ENCODE results near the gene STK16. TPM values are rescaled to one million over a fixed set of nuclear protein-coding genes. Genes with fewer than 3 reads are reported as not detected.
"Not testable (repeated sequence)": the region's sequence is repeated elsewhere in the genome, so short reads cannot be mapped to it uniquely, and the experiment has no call there.

STK16 gene
- total and polyA plus RNA-seq, 3 experiments from 2014 or later = 18.6 to 26.1 (median 23.0) TPM

DNA sequence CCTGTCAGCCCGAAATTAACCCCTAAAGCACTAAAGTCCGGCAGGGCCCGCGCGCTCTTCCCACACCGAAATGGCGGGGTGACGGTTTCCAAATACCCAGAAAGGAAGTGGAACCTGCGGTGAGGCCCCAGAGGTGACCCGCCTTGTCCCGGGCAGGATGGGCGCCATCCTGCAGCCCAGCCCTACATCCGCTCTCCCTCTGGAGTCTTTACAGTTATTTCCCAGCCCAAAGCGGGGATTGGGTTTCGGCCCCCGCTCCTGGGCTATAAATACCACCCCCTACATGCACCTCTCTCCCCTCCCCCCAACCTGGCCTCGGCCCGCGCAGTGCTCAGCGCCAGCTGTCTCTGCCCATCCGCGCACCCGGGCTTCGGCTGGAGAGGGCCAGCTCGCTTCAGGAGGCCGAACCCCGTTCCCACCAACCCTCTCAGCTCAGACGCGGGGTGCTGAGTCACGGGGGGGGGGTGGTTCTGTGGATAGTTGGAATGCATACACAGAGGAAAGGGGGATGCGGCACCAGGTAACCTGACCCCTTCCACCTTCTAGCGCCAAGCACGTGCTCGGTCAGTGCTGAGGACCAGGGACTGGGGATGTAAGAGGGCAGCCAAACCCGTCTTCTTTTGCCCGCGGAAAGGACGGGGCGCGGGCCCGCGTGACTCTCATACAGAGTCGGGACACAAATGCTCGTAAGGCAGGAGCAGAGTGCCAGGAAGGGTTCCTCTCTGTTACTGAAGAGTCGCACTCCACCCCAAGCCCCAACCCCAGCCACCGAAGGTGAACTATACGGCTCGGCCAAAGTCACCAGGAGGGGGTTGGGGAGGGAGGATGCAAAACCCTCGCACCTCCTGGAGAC, 7.8 kb downstream of the STK16 start, which contains the start of gene TUBA4B:
Gene TUBA4B, plus strand, starts transcription at position 344 of the 853 bp plus-strand sequence. Its CDS starts 165 bp downstream, at position 509.
- Mint-ChIP-seq H3K27me3 (no peaks in the 10 kb centered on the region), H3K27ac (peak within 1 kb of the TSS; percentile 91 to 100 (median 96)), H3K36me3 (peaks cover 4 to 60% (median 24%) of the 10 kb centered on the region in 3 donors), H3K4me3 (peak within 1 kb of the TSS; percentile 84 to 99 (median 89)), H3K4me1 (peaks cover 52 to 59% (median 54%) of the 10 kb centered on the region in 3 donors), H3K9me3 (no peaks in the 10 kb centered on the region)
- peak within 1 kb of the TSS; percentile 99 for H3K4me3 ChIP-seq (ENCODE audit: low read length)
- peak within 1 kb of the TSS; percentile 95 for H3K27ac ChIP-seq (ENCODE audit: low read depth, low read length)
- H3K4me1 ChIP-seq (ENCODE audit: insufficient read depth, low read length) = peaks cover 45% of the 10 kb centered on the region
- ChIA-PET POLR2A (interaction anchor here (0.6 to 11.9 kb wide), 13 partner anchors 23 to 1037 kb away, joined by 3 to 164 read pairs (median 7); partner anchors contain the start of genes ABCB6, ANKZF1, ATG9A and CNPPD1), CTCF (interaction anchor here (0.6 to 12.3 kb wide), 14 partner anchors 8 to 99 kb away, joined by 3 to 136 read pairs (median 5); partner anchors contain the start of genes ABCB6, ANKZF1, ATG9A and DNAJB2)
- DNase-seq = peak; percentile 25 to 60 (median 48)
- no peaks in the 10 kb centered on the region for H3K9me3 ChIP-seq (ENCODE audit: low read length)
- no peaks in the 10 kb centered on the region for H3K27me3 ChIP-seq (ENCODE audit: insufficient read depth, low read length, poor library complexity, severe bottlenecking)
- peaks cover 34% of the 10 kb centered on the region for H3K36me3 ChIP-seq (ENCODE audit: insufficient read depth, low read length)

DNA sequence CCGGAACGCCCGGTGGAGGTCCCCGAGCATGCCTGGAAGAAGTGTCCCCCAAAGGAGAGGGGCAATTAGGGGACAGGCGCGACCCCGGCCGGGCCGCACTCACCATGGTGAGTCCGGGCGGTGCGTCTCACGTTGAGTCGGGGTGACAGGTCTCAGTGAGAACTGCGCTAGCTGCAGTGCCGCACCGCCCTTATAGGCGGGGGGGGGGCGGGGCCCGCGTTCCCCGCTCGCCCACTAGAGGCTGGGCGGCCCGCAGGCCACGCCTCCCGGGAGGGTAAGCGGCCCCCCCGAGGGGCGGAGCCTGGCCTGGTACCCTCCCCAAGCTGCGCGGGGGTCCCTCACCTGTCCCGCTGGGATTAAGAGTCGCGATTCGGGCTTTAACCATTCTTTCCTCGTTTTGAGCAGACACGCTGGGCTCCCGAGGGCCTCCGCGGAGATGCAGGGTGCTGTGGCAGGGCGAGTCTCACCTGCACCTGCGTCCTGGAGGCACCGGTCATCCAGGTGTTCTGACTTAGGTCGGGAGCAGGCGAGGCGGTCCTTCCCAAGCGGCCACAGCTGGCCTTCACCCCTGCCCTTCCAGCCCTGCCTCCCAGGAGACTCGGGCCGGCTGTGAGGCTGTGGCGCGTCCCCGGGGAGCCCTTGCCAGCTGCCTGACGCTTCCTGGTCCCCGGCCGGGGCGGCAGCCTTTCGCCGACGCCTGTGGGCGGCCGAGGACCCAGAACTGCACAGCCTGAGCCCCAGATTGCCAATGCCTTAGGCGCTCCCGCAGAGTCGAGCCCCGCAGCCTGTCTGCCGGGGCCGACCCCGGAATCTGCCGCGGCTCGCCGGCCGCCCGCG, 8.7 kb downstream of the STK16 start, which contains the start of gene TUBA4A:
Gene TUBA4A, minus strand, starts transcription at position 166 of the 837 bp plus-strand sequence. Its CDS starts 60 bp downstream, at position 106.
- peaks cover 37% of the 10 kb centered on the region for H3K4me1 ChIP-seq (ENCODE audit: insufficient read depth, low read length)
- H3K27ac ChIP-seq (ENCODE audit: low read depth, low read length) = peak within 1 kb of the TSS; percentile 95
- H3K9me3 ChIP-seq (ENCODE audit: low read length) = no peaks in the 10 kb centered on the region
- H3K36me3 Mint-ChIP-seq = peaks cover 4 to 52% (median 22%) of the 10 kb centered on the region in 3 donors
- peak; percentile 88 to 95 (median 90) for DNase-seq
- CTCF ChIA-PET = interaction anchor here (0.6 to 12.3 kb wide), 19 partner anchors 9 to 135 kb away, joined by 3 to 136 read pairs (median 4); partner anchors contain the start of genes ABCB6, ANKZF1, ATG9A and CNPPD1
- H3K4me1 Mint-ChIP-seq = peaks cover 45 to 50% (median 45%) of the 10 kb centered on the region in 3 donors
- H3K27ac Mint-ChIP-seq = peak within 1 kb of the TSS; percentile 91 to 100 (median 96)
- H3K27me3 Mint-ChIP-seq = no peaks in the 10 kb centered on the region
- peak within 1 kb of the TSS; percentile 99 for H3K4me3 ChIP-seq (ENCODE audit: low read length)
- no peaks in the 10 kb centered on the region for H3K27me3 ChIP-seq (ENCODE audit: insufficient read depth, low read length, poor library complexity, severe bottlenecking)
- peak within 1 kb of the TSS; percentile 84 to 99 (median 89) for H3K4me3 Mint-ChIP-seq
- peaks cover 25% of the 10 kb centered on the region for H3K36me3 ChIP-seq (ENCODE audit: insufficient read depth, low read length)
- no peaks in the 10 kb centered on the region for H3K9me3 Mint-ChIP-seq
- POLR2A ChIA-PET = interaction anchor here (0.5 to 11.9 kb wide), 16 partner anchors 8 to 1037 kb away, joined by 3 to 164 read pairs (median 5); partner anchors contain the start of genes ABCB6, ANKZF1, ATG9A and CNPPD1

DNA sequence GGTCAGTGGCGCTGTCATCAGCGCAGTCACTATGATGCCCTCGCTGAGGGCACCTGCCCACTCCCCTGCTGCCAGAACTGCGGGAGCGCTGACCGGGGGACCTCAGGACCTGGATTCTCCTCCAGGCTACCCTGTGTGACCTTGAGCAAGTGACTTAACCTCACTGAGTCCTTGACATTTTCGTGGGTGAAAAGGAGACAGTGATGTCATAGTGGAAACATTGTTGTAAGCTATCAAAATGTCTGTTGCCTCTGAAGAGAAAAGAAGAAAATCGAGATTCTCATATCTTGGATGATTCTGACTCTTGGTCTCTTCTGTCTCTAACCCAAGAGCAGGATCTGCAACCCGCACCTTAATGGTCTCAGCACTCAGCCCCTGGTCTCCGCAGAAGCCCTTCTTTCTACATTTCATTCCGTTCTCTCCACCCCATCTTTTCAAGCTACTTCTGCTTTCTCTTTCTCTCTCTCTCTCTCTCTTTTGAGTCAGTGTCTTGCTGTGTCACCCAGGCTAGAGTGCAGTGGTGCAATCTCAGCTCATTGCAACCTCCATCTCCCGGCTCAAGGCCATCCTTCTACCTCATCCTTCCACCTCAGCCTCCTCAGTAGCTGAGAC, 9.4 kb downstream of the STK16 start:
- no peaks in the 10 kb centered on the region for H3K9me3 ChIP-seq (ENCODE audit: low read length)
- CTCF ChIA-PET = interaction anchor here (0.7 to 12.3 kb wide), 14 partner anchors 10 to 134 kb away, joined by 3 to 136 read pairs (median 4); partner anchors contain the start of genes ANKZF1, ATG9A, CNPPD1 and DNAJB2
- no peaks in the 10 kb centered on the region for H3K9me3 Mint-ChIP-seq
- POLR2A ChIA-PET = interaction anchor here (0.6 to 11.9 kb wide), 17 partner anchors 9 to 133 kb away, joined by 3 to 164 read pairs (median 5); partner anchors contain the start of genes ABCB6, ANKZF1, ATG9A and CNPPD1
- H3K4me1 Mint-ChIP-seq = peaks cover 37 to 43% (median 38%) of the 10 kb centered on the region in 3 donors
- H3K27me3 ChIP-seq (ENCODE audit: insufficient read depth, low read length, poor library complexity, severe bottlenecking) = no peaks in the 10 kb centered on the region
- peaks cover 23% of the 10 kb centered on the region for H3K36me3 ChIP-seq (ENCODE audit: insufficient read depth, low read length)
- H3K4me1 ChIP-seq (ENCODE audit: insufficient read depth, low read length) = peaks cover 30% of the 10 kb centered on the region
- peak overlapping the region; percentile 91 to 100 (median 96) for H3K27ac Mint-ChIP-seq
- H3K27ac ChIP-seq (ENCODE audit: low read depth, low read length) = peak overlapping the region; percentile 95
- H3K36me3 Mint-ChIP-seq = peaks cover 4 to 45% (median 21%) of the 10 kb centered on the region in 3 donors
- peak overlapping the region; percentile 84 to 90 (median 88) for H3K4me3 Mint-ChIP-seq
- peaks cover 0 to 3% of the 10 kb centered on the region in 2 donors for H3K27me3 Mint-ChIP-seq
- peak overlapping the region; percentile 99 for H3K4me3 ChIP-seq (ENCODE audit: low read length)
- DNase-seq = peak in 3 of 5 donors; percentile 69 to 75 (median 70)

DNA sequence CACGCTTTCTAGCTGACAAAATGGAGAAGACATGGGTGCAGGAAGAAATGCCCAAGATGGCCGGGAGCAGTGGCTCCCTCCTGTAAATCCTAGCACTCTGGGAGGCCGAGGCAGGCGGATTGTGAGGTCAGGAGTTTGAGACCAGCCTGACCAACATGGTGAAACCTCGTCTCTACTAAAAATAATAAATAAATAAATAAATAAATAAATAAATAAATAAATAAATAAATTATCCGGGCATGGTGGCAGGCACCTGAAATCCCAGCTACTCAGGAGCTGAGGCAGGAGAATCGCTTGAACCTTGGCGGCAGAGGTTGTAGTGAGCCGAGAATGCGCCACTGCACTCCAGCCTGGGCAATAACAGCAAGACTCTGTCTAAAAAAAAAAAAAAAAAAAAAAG, 13.7 kb downstream of the STK16 start:
- ChIA-PET CTCF (interaction anchor here (1.6 to 12.3 kb wide), 2 partner anchors 20 to 36 kb away, joined by 9 to 136 read pairs; partner anchors contain the start of gene DNAJB2), POLR2A (interaction anchor here (0.7 kb wide), 2 partner anchors 44 to 60 kb away, joined by 5 read pairs; no protein-coding TSS in a partner anchor)
- Mint-ChIP-seq H3K27me3 (peaks cover 4 to 12% of the 10 kb centered on the region in 2 donors), H3K27ac (peak overlapping the region in 1 of 8 donors; percentile 14), H3K4me1 (peaks cover 6 to 13% (median 6%) of the 10 kb centered on the region in 3 donors)
- not testable (repeated sequence) for H3K4me3 ChIP-seq (ENCODE audit: low read length); DNase-seq; H3K9me3 ChIP-seq (ENCODE audit: low read length); H3K36me3 Mint-ChIP-seq; H3K9me3 Mint-ChIP-seq; H3K36me3 ChIP-seq (ENCODE audit: insufficient read depth, low read length); H3K27ac ChIP-seq (ENCODE audit: low read depth, low read length); H3K4me3 Mint-ChIP-seq; H3K27me3 ChIP-seq (ENCODE audit: insufficient read depth, low read length, poor library complexity, severe bottlenecking); H3K4me1 ChIP-seq (ENCODE audit: insufficient read depth, low read length)

DNA sequence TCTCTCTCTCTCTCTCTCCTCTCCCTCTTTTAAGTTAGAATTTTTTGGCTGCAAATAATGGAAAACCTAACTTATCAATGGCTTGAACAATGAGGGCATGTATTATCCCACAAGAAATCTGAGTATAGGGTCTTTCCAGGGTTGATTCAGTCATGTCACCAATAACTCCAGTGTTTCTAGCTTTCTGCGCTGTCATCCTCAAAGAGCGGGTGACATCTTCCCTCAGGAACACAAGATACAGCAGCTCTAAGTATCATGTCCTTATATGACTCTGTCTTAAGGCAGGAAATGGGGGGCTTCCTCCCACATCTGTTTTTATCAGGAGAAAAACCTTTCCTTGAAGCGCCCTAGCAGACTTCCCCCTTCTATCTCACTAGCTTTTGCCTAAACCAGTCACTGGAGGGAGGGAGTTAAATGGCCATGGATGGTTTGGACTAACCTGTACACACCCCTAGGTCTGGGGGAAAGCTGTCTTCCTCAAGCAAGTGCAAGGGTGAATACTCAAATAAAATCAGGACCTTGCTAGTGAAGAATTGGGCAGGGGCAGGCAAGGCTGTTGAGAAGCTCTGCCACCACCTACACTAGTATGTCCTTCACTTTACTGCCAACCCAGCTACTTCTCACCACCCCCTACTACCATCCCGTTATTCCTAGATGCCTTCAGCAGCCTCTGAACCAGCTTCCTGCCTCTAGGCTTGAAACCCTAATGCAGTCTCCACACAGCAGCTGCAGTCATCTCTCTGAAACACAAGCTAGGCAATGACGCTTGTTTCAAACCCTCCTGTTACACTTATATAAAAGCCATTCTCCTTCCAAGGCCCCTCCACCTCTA, 16.0 kb downstream of the STK16 start:
- no peaks in the 10 kb centered on the region for H3K36me3 ChIP-seq (ENCODE audit: insufficient read depth, low read length)
- no peak overlapping the region for H3K27ac Mint-ChIP-seq
- no peak overlapping the region for H3K27ac ChIP-seq (ENCODE audit: low read depth, low read length)
- no peak overlapping the region for H3K4me3 Mint-ChIP-seq
- H3K27me3 ChIP-seq (ENCODE audit: insufficient read depth, low read length, poor library complexity, severe bottlenecking) = no peaks in the 10 kb centered on the region
- no peaks in the 10 kb centered on the region for H3K36me3 Mint-ChIP-seq
- H3K4me1 Mint-ChIP-seq = no peaks in the 10 kb centered on the region
- peak in 1 of 5 donors; percentile 22 for DNase-seq
- H3K4me1 ChIP-seq (ENCODE audit: insufficient read depth, low read length) = no peaks in the 10 kb centered on the region
- H3K4me3 ChIP-seq (ENCODE audit: low read length) = no peak overlapping the region
- ChIA-PET CTCF (interaction anchor here (1.3 to 6.7 kb wide), 4 partner anchors 9 to 34 kb away, joined by 4 to 36 read pairs (median 6); partner anchors contain the start of genes DNAJB2 and TUBA4B), POLR2A (interaction anchor here (1.0 kb wide), 1 partner anchor 10 kb away, joined by 3 read pairs; no protein-coding TSS in a partner anchor)
- H3K9me3 ChIP-seq (ENCODE audit: low read length) = no peaks in the 10 kb centered on the region
- H3K9me3 Mint-ChIP-seq = no peaks in the 10 kb centered on the region
- H3K27me3 Mint-ChIP-seq = peaks cover 4 to 12% of the 10 kb centered on the region in 2 donors

DNA sequence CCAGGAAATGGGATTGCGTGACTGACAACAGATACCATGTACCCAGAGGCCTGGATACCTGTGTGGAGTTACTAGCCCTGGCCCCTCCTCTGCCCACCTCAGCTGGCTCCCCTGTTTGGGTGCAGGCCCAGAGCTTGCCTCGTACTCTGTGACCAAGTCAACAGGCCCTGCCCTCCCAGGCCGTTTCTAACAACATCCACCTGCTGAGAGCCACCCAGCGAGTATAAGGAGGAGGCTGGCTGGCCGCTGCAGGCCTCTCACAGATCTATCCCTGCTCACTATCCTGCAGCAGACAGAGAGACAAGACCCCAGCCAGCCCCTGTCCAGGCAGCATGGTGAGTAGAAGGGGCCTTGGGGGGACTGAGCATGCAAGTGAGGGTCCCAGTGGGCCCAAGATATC, 21.0 kb downstream of the STK16 start:
- peak overlapping the region in 1 of 8 donors; percentile 72 for H3K27ac Mint-ChIP-seq
- DNase-seq = peak in 1 of 5 donors; percentile 36

More for the DNA sequence above, 21.0 kb downstream of the STK16 start:
- H3K4me1 Mint-ChIP-seq = no peaks in the 10 kb centered on the region
- no peak overlapping the region for H3K4me3 Mint-ChIP-seq
- no peaks in the 10 kb centered on the region for H3K27me3 ChIP-seq (ENCODE audit: insufficient read depth, low read length, poor library complexity, severe bottlenecking)
- ChIA-PET POLR2A (no interaction called here), CTCF (interaction anchor here (1.0 to 6.7 kb wide), 4 partner anchors 11 to 95 kb away, joined by 3 to 36 read pairs (median 6); partner anchors contain the start of genes DNAJB2, TUBA4A and TUBA4B)
- H3K9me3 Mint-ChIP-seq = no peaks in the 10 kb centered on the region
- no peaks in the 10 kb centered on the region for H3K4me1 ChIP-seq (ENCODE audit: insufficient read depth, low read length)
- H3K36me3 ChIP-seq (ENCODE audit: insufficient read depth, low read length) = no peaks in the 10 kb centered on the region
- H3K27me3 Mint-ChIP-seq = peaks cover 3 to 4% of the 10 kb centered on the region in 2 donors
- no peaks in the 10 kb centered on the region for H3K9me3 ChIP-seq (ENCODE audit: low read length)
- H3K27ac ChIP-seq (ENCODE audit: low read depth, low read length) = no peak overlapping the region
- no peak overlapping the region for H3K4me3 ChIP-seq (ENCODE audit: low read length)
- no peaks in the 10 kb centered on the region for H3K36me3 Mint-ChIP-seq
